Measurements from ENCODE around the gene COL3A1.
A peak's percentile ranks its signal among the peaks of the same experiment; 100 is the strongest.

COL3A1 gene

DNA sequence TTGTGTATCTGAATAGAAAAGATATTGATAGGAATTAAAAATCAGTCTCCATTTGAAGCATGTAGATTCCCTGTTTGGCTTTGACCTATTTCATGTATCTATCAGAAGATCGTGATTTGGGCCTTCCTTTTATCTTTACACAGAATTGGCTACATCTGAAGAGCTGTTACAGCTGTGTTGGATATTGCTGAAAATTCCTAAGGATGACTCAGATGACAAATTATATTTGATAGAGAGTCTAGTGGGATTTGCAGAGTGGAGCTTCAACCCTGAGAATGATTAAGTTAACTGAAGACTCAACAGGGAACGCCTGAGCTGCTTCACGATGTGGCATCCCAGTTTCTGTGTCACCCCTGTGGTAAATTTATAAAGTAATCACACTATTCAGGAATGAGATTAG is 4.9 kb upstream of the COL3A1 start:
- no peak for DNase-seq
- Histone ChIP-seq H3K36me3 (no peaks in the 10 kb centered on the region), H3K9me3 (no peaks in the 10 kb centered on the region), H3K27me3 (no peaks in the 10 kb centered on the region), H3K4me1 (peaks cover 0 to 61% (median 9%) of the 10 kb centered on the region in 4 donors), H3K4me3 (no peak overlapping the region), H3K27ac (peak overlapping the region; percentile 30 to 56)
- intact Hi-C loops (cut with DNase I; ENCODE audit: low total_unique reads) = no loop called here
- TF ChIP-seq, protein P1, sequence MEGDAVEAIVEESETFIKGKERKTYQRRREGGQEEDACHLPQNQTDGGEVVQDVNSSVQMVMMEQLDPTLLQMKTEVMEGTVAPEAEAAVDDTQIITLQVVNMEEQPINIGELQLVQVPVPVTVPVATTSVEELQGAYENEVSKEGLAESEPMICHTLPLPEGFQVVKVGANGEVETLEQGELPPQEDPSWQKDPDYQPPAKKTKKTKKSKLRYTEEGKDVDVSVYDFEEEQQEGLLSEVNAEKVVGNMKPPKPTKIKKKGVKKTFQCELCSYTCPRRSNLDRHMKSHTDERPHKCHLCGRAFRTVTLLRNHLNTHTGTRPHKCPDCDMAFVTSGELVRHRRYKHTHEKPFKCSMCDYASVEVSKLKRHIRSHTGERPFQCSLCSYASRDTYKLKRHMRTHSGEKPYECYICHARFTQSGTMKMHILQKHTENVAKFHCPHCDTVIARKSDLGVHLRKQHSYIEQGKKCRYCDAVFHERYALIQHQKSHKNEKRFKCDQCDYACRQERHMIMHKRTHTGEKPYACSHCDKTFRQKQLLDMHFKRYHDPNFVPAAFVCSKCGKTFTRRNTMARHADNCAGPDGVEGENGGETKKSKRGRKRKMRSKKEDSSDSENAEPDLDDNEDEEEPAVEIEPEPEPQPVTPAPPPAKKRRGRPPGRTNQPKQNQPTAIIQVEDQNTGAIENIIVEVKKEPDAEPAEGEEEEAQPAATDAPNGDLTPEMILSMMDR (IDR thresholded peaks at IDR 0.05) = no peak

DNA sequence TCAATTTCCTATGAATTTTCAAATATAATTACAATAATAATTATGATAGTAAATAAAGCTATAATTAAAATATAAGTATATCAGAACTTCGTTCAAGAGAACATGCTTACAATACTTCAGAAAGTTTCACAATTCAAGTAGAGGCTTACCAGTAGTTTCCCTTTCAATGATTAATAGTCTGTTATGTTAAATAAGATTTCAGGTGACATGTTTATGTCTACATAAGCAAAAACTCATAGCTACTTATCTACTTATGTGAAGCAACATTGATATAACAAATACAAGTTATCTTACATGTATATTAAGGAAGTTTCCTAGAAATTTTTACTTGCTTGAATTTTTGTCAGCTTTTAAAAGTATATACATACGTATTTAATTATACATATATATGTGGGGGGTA is 4.5 kb upstream of the COL3A1 start:
- Histone ChIP-seq H3K9me3 (no peaks in the 10 kb centered on the region), H3K27me3 (no peaks in the 10 kb centered on the region), H3K4me3 (no peak overlapping the region), H3K36me3 (no peaks in the 10 kb centered on the region), H3K4me1 (peaks cover 0 to 60% (median 9%) of the 10 kb centered on the region in 4 donors), H3K27ac (peak overlapping the region; percentile 25 to 56)
- no peak for DNase-seq
- TF ChIP-seq, protein P1 (IDR thresholded peaks at IDR 0.05) = no peak
- intact Hi-C loops (cut with DNase I; ENCODE audit: low total_unique reads) = loop anchor here (10.0 kb wide), 2 partner anchors 75 to 185 kb away; no protein-coding TSS in a partner anchor

DNA sequence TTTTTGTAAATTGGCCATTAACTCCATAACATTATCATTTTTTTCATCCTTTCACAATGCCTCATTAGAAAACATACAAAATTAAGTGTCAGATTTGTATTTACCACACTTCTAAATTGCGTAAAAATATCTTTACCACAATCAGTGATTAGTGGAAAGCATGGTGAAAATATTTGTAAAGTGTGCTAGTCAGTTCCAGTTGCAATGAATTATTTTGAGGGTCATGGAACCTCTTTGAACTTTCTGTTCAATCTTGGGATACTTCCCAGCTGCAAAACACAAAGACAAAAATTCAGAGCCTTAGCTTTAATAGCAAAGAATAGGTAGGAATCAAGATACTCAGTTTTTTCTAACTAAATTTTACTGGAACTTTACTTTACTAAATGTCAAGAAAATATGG is 4.0 kb upstream of the COL3A1 start:
- H3K4me3 ChIP-seq = no peak overlapping the region
- H3K27me3 ChIP-seq = no peaks in the 10 kb centered on the region
- H3K9me3 ChIP-seq = no peaks in the 10 kb centered on the region
- no peaks in the 10 kb centered on the region for H3K36me3 ChIP-seq
- TF ChIP-seq, protein P1 (IDR thresholded peaks at IDR 0.05) = no peak
- peak overlapping the region; percentile 25 to 56 for H3K27ac ChIP-seq
- peaks cover 0 to 55% (median 9%) of the 10 kb centered on the region in 4 donors for H3K4me1 ChIP-seq
- DNase-seq = no peak
- intact Hi-C loops (cut with DNase I; ENCODE audit: low total_unique reads) = loop anchor here (10.0 kb wide), 2 partner anchors 75 to 185 kb away; no protein-coding TSS in a partner anchor

DNA sequence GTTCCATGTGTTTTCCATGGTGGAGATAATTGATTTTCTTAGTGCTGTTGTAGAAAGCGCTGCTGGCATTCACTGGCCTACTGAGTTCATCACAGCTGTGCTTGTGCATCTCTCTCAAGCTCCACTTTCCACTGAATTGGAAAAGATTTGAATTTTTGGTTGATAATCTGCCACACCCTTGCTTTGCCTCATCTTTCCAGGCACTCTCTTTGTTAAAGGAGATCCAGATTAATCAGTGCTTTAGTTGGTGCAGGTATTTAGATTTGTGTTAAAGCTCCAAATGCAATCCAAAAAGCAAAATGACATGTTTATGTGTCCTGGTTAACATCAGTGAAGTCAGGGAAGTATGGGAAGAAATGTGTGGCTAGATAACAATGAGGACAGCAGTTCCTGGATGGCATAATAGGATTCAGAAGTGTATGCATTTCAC is 2.7 kb upstream of the COL3A1 start:
- Histone ChIP-seq H3K9me3 (no peaks in the 10 kb centered on the region), H3K36me3 (no peaks in the 10 kb centered on the region), H3K4me3 (no peak overlapping the region), H3K4me1 (peaks cover 0 to 43% (median 4%) of the 10 kb centered on the region in 4 donors), H3K27me3 (no peaks in the 10 kb centered on the region), H3K27ac (peak overlapping the region; percentile 29 to 56)
- DNase-seq = no peak
- intact Hi-C loops (cut with DNase I; ENCODE audit: low total_unique reads) = loop anchor here (10.0 kb wide), 2 partner anchors 77 to 187 kb away; no protein-coding TSS in a partner anchor
- TF ChIP-seq, protein P1 (IDR thresholded peaks at IDR 0.05) = no peak

DNA sequence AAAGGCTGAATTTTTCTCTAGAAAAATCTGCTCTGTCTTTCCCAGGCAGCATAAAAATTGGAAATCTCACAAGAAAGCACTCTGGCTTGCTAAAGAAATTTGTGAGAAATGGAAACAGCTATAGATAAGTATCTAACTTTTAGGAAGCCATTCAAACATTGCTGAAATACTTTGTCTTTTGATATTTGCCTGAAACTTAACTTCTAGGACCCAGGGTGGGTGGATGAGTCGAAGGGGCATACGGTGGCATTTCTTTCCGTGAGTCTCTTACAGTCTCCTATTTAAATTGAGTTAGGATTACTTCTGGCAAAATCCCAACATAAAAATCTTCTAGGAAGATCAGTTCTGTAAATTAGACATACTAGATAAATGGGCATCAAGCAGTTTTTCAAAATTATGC is 532 bp upstream of the COL3A1 start:
- H3K27ac ChIP-seq = peak overlapping the region; percentile 90
- H3K27me3 ChIP-seq = no peaks in the 10 kb centered on the region
- TF ChIP-seq, protein P1 (IDR thresholded peaks at IDR 0.05) = no peak
- no peak for DNase-seq
- H3K9me3 ChIP-seq = no peaks in the 10 kb centered on the region
- H3K4me1 ChIP-seq = peaks cover 0 to 36% (median 1%) of the 10 kb centered on the region in 4 donors
- peak overlapping the region; percentile 65 to 68 for H3K4me3 ChIP-seq
- intact Hi-C loops (cut with DNase I; ENCODE audit: low total_unique reads) = loop anchor here (10.0 kb wide), 2 partner anchors 79 to 189 kb away; no protein-coding TSS in a partner anchor
- no peaks in the 10 kb centered on the region for H3K36me3 ChIP-seq

Data from tibial artery (tissue), 4 donors.